Measurements from ENCODE around the gene ZCCHC18.

Gene ZCCHC18

DNA sequence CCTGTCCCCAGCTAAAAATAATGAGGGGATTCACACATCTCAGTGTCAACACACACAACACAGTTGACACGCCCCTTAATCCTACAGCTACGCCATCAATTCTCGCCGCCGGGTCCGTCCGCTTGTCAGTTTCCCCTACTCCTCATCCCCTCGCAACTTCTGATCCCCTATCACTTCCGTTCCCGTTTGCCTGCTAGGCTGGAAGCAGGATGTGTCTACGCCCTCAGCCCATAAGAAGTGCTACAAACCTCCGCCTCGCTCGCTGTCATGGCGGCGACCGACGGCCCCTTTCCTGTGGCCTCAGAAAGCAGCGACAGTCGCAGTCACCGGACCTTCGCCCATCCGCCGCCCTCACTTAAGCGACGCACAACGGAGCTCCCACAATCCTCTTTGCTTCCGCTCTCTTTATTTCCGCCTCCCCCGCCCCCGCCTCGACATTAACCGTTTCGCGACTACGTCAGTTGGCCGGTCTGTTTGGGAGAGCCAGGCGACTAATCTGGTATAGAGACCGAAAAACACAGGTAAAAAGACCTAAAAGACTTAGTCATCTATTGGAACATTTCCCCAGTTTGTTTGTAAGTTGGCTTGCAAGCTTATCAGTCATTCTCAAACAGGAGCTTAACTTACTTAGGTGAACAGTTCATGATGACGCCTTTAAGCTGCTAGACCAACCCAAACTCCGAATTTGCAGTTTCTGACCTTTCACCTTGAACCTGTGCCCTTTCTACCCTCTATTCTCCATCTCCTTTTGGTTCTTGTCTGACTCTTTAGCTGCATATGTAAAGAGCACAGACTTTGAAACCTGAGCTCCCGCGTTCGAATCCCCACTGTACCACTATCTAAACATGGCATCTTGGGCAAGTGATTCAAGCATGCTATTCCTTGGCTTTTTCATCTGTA is 44.6 kb downstream of the ZCCHC18 start, which contains the start of gene SLC25A53:
Gene SLC25A53 (minus strand): TSS at position 380 of the 900 bp plus-strand sequence. CDS start 51,752 bp downstream, outside the sequence.
- H3K4me1 ChIP-seq = no peaks in the 10 kb centered on the region; the same call in 1 of the 2 replicates
- peak within 1 kb of the TSS; percentile 59 for H3K4me3 ChIP-seq
- DNase-seq (ENCODE audit: low spot score in 2 of 2) = peak; percentile 83 to 90
- in situ Hi-C loops (cut with MboI; ENCODE audit: low sequenced_read_pairs) = no loop called here
- H3K27me3 ChIP-seq (ENCODE audit: low read depth) = no peaks in the 10 kb centered on the region
- H3K36me3 ChIP-seq (replicated peaks) = no peaks in the 10 kb centered on the region
- no peaks in the 10 kb centered on the region for H3K9me3 ChIP-seq

Measured in HAP-1 (cell line).